ENCODE measurements around the gene KLHL30.

- TF ChIP-seq CTCF (IDR thresholded peaks at IDR 0.05) (no peak), POLR2A (IDR thresholded peaks at IDR 0.05) (no peak)
Observed at GRCh38 chr2:238107525-238108422, 30.7 kb upstream of the KLHL30 start.

All from adrenal gland (tissue), 5 donors.